Esophagus (tissue), 2 donors: ENCODE measurements around the gene RHOF. TPM values are rescaled to one million over a fixed set of nuclear protein-coding genes. Genes with fewer than 3 reads are reported as not detected.

Experiments
- H3K27ac ChIP-seq, 2 donors: one replicate each; pipeline ENCODE4 v1.5.1; 2013; ENCODE audit warnings: low read depth in 2 of 2, mild to moderate bottlenecking in 2 of 2, inconsistent platforms in 1 of 2, low read length in 1 of 2, moderate library complexity in 1 of 2
- H3K27me3 ChIP-seq, 2 donors: one replicate each; pipeline ENCODE4 v1.6.1; 2013; ENCODE audit warnings: low read length in 2 of 2, control low read depth in 1 of 2, mild to moderate bottlenecking in 1 of 2; ENCODE audit not compliant: insufficient read depth in 2 of 2, control insufficient read depth in 1 of 2
- H3K36me3 ChIP-seq, 2 donors: one replicate each; pipeline ENCODE4 v1.6.1; 2013; ENCODE audit warnings: low read length in 1 of 2; ENCODE audit not compliant: control insufficient read depth in 2 of 2, insufficient read depth in 2 of 2
- H3K4me1 ChIP-seq, 2 donors: one replicate each; pipeline ENCODE4 v1.6.1; 2013; ENCODE audit warnings: low read length in 1 of 2; ENCODE audit not compliant: control insufficient read depth in 2 of 2, insufficient read depth in 2 of 2
- H3K4me3 ChIP-seq, 2 donors: one replicate each; pipeline ENCODE4 v1.5.1; 2013; ENCODE audit warnings: low read length in 2 of 2, mild to moderate bottlenecking in 2 of 2, low read depth in 1 of 2, moderate library complexity in 1 of 2
- H3K9me3 ChIP-seq, 2 donors: one replicate each; pipeline ENCODE4 v1.6.1; 2013; ENCODE audit warnings: mild to moderate bottlenecking in 2 of 2, low read depth in 1 of 2, low read length in 1 of 2, moderate library complexity in 1 of 2; ENCODE audit not compliant: control insufficient read depth in 2 of 2, insufficient read depth in 1 of 2
- WGBS, 2 donors: extraction: QIAGEN DNeasy Blood & Tissue Kit; methylation state at CpG; one replicate each; pipeline ENCODE4 v1.1.7; 2013; 5-methylcytosine and 5-hydroxymethylcytosine counted together
- polyA plus RNA-seq, 2 donors: library from polyadenylated mRNA; stranded (reverse); fragments of 200-250 nt; gene quantifications; one replicate each; pipeline ENCODE4 v1.2.3, GENCODE V29; 2013
- donor health status: healthy with polysubstance abuse.
- donor health status: Bipolar disorder and iron deficiency.

RHOF gene
- polyA plus RNA-seq, 2 donors: 5.8 to 6.4 TPM

DNA sequence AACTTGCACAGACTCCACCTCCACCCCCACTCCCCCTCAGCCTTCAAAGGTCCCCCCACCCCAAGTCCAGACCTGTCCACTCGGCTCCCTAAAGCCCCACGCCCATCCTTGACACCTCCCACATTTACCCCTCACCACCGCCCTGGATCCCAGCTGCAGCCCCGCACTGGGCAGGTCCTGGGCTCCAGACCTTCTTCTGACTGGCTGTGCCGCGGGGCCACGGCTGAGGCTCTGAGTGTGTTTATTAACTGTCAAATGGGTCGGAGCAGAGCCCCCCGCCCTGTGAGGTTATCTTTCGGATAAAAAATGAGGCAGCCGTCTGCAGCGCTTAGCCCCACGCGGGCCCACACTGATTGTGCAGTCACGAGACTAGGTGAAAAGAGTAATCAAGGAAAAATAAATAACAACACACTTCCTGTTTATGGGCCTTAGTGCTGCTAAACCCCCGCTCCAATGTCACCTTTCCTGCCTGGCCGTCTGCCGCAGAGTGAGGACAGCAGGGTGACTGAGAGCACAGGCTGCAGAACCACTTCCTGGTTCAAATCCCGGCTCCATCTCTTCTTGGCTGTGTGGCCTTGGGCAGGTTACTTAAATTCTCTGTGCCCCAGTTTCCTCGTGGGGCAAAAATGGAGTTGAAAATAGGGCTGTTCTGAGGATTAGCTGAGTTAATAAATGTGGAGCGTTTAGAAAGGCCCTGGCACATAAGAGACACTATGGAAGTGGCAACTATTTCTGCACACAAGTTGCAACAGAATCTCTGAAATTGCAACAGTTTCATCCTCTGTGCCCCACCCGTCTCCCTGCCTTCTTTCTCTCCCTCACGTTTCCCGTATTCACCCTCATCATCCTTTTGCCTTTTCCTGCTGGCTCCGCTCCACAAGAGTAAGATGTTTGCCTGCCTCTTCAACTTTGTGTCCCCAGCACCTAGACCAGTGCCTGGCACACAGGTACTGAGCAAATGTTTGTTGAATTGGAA is 19.7 kb upstream of the RHOF start:
- 34 to 40% methylated on average over 25 of the region's 25 CpGs for WGBS, 2 donors
- peak overlapping the region in 1 of 2 donors; percentile 90 for H3K27ac ChIP-seq
- H3K27me3 ChIP-seq: no peaks in the 10 kb centered on the region
- peaks cover 19 to 52% of the 10 kb centered on the region in 2 donors for H3K36me3 ChIP-seq
- H3K4me3 ChIP-seq: peak overlapping the region; percentile 56 to 72
- no peaks in the 10 kb centered on the region for H3K9me3 ChIP-seq
- H3K4me1 ChIP-seq: peaks cover 0 to 17% of the 10 kb centered on the region in 2 donors

DNA sequence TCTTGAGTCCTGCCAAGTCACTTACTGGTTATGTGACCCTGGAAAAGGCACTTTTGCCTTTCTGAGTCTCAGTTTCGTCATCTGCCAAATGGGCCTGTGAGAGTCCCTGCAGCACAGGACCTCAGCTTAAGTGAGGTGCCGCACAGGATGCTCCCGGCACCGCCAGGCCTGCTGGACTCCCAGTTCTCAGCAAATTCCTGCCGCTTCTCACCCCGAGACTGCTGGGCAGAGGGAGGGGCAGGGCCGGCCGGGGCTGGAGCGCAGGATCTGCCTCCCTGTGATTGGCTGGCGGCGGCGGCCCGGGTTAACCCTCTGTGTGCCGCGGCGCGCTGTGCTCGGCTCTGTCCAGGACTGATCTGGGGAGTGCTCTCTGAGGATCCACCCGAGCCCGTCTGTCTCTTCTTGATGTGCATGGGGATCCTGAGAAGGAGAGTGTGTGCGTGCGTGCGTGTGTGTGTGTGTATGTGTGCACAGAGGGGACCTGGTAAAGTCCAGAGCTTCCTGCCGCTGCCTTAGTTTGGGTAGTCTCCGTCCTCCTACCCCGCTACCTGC is 18.9 kb upstream of the RHOF start:
- Histone ChIP-seq H3K27ac (peak overlapping the region; percentile 60 to 90), H3K4me1 (peaks cover 0 to 17% of the 10 kb centered on the region in 2 donors), H3K36me3 (peaks cover 14 to 49% of the 10 kb centered on the region in 2 donors), H3K9me3 (no peaks in the 10 kb centered on the region), H3K27me3 (no peaks in the 10 kb centered on the region), H3K4me3 (peak overlapping the region; percentile 56 to 72)
- 11 to 12% methylated on average over 26 of the region's 26 CpGs for WGBS, 2 donors

DNA sequence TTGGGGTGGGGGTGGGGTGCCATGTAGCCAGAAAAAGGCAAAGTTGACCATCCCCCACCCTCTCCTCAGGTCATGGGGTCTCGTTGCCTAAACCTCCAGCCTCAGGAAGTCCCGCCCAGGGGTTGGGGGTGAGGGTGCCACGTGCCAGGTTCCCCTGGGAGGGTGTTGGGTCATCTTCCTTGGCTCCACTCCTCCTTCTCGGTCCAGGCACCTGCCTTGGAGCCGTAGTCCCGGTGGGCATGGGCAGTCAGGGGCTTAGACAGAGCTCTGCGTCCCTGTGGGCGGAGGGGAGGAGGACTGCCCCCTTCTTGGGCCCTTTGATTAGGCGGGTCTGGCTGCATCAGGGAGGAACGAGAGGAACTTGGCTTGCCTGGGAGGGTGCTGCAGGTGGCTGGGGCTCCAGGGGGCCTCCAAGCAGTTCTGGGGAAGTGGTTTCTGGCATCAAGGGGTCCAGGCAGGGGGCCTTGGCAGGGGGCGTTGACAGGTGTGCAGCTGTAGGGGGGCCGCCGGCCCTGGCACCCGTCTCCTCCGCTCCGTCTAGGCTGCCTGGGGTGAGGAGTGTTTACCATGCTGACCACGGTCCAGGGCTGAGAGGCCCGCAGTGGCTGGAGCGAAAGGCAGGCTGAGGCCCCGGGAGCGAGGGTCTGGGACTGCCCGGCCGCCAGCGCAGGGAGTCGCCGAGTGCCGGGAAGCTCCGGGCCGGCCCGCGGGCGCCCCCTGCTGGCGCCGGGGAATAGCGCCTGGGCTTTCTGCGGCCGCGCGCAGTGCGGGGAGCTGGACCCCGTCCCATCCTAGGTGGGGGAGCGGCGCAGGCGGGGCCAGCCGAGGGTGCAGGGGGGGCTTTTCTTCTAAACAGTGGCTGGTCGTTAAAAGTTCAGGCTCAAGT is 18.2 kb upstream of the RHOF start:
- H3K27ac ChIP-seq: peak overlapping the region; percentile 60 to 90
- no peaks in the 10 kb centered on the region for H3K9me3 ChIP-seq
- 6% methylated on average over 45 to 46 of the region's 46 CpGs for WGBS, 2 donors
- H3K4me3 ChIP-seq: peak overlapping the region; percentile 56 to 72
- H3K4me1 ChIP-seq: peaks cover under 1 to 17% of the 10 kb centered on the region in 2 donors
- H3K36me3 ChIP-seq: peaks cover 6 to 42% of the 10 kb centered on the region in 2 donors
- no peaks in the 10 kb centered on the region for H3K27me3 ChIP-seq

DNA sequence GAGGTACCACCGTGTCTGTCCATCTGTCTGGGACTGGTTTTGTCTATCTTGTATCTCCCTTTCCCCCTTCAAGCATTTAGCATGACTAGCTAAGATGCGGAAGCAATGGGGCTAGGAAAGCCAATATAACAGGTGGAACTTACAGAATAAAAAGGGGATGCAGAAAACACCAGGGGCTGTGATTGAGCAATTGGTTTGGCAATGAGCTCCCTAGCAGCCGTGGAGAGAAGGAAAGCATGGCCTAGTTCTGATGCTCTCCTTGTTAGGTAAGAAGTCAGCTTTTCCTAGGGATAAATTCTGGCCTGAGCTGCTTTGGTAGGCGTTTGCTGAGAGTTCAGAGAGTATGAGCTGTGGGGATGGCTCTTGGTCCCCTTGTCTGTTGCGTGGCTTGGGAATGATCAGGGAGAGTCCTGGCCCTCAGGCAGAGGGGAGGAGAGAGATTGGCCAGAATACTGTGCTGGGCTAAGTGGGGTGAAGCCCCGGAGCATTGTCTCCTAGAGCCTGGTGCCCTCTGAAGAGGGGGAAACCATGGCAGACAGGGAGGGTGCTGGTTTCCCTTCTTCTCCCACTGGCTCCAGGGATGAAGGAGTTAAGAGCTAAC is 17.4 kb upstream of the RHOF start:
- WGBS, 2 donors: 48 to 57% methylated on average over 6 of the region's 6 CpGs
- Histone ChIP-seq H3K36me3 (peaks cover 5 to 40% of the 10 kb centered on the region in 2 donors), H3K9me3 (no peaks in the 10 kb centered on the region), H3K4me3 (peak overlapping the region; percentile 56 to 72), H3K27ac (peak overlapping the region in 1 of 2 donors; percentile 90), H3K27me3 (no peaks in the 10 kb centered on the region), H3K4me1 (peaks cover 8 to 20% of the 10 kb centered on the region in 2 donors)

DNA sequence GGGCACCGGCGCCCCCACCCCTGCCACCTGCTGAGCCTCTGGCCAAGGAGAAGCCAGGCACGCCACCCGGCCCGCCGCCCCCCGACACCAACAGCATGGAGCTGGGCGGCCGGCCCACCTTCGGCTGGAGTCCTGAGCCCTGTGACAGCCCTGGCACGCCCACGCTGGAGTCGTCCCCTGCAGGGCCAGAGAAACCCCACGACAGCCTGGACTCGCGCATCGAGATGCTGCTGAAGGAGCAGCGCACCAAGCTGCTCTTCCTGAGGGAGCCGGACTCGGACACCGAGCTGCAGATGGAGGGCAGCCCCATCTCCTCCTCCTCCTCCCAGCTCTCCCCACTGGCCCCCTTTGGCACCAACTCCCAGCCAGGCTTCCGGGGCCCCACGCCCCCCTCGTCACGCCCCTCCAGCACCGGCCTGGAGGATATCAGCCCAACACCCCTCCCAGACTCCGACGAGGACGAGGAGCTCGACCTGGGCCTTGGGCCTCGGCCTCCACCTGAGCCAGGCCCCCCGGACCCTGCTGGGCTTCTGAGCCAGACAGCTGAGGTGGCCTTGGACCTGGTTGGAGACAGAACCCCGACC is 16.8 kb upstream of the RHOF start:
- Histone ChIP-seq H3K27ac (no peak overlapping the region), H3K27me3 (no peaks in the 10 kb centered on the region), H3K4me1 (peaks cover 10 to 23% of the 10 kb centered on the region in 2 donors), H3K36me3 (peaks cover 5 to 40% of the 10 kb centered on the region in 2 donors), H3K9me3 (no peaks in the 10 kb centered on the region), H3K4me3 (no peak overlapping the region)
- 74 to 80% methylated on average over 30 to 33 of the region's 33 CpGs for WGBS, 2 donors

DNA sequence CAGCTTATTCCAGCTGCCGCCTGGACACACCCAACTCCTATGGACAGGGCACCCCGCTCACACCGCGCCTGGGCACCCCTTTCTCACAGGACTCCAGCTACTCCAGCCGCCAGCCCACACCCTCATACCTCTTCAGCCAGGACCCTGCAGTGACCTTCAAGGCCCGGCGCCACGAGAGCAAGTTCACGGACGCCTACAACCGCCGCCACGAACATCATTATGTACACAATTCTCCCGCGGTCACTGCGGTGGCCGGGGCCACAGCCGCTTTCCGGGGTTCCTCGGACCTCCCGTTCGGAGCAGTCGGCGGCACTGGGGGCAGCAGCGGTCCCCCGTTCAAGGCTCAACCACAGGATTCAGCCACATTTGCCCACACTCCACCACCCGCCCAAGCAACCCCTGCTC is 16.2 kb upstream of the RHOF start:
- 87 to 91% methylated on average over 27 of the region's 27 CpGs for WGBS, 2 donors
- H3K36me3 ChIP-seq: peaks cover 4 to 35% of the 10 kb centered on the region in 2 donors

DNA sequence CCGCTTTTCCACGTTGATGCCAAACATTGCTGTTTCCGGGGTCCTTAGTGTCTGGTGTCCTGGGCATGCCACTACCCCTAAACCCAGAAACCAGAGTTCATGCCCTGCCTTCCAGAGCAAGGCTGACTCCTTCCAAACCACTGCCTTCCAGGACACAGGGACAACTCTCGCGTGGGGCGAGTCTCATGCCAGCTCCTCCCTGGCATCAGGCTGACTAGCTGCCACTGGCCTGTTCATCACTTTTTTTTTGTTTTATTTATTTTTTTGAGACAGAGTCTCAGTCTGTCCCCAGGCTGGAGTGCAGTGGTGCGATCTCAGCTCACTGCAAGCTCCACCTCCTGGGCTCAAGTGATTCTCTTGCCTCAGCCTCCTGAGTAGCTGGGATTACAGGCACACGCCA is 15.1 kb upstream of the RHOF start:
- Histone ChIP-seq H3K4me1 (peaks cover 10 to 23% of the 10 kb centered on the region in 2 donors), H3K36me3 (peaks cover 0 to 30% of the 10 kb centered on the region in 2 donors), H3K4me3 (no peak overlapping the region), H3K27ac (peak overlapping the region in 1 of 2 donors; percentile 51), H3K27me3 (no peaks in the 10 kb centered on the region), H3K9me3 (no peaks in the 10 kb centered on the region)
- 87 to 90% methylated on average over 8 of the region's 8 CpGs for WGBS, 2 donors

More for the DNA sequence above, 16.2 kb upstream of the RHOF start:
- no peaks in the 10 kb centered on the region for H3K9me3 ChIP-seq
- H3K4me1 ChIP-seq: peaks cover 10 to 23% of the 10 kb centered on the region in 2 donors
- no peak overlapping the region for H3K4me3 ChIP-seq
- H3K27me3 ChIP-seq: no peaks in the 10 kb centered on the region
- no peak overlapping the region for H3K27ac ChIP-seq

DNA sequence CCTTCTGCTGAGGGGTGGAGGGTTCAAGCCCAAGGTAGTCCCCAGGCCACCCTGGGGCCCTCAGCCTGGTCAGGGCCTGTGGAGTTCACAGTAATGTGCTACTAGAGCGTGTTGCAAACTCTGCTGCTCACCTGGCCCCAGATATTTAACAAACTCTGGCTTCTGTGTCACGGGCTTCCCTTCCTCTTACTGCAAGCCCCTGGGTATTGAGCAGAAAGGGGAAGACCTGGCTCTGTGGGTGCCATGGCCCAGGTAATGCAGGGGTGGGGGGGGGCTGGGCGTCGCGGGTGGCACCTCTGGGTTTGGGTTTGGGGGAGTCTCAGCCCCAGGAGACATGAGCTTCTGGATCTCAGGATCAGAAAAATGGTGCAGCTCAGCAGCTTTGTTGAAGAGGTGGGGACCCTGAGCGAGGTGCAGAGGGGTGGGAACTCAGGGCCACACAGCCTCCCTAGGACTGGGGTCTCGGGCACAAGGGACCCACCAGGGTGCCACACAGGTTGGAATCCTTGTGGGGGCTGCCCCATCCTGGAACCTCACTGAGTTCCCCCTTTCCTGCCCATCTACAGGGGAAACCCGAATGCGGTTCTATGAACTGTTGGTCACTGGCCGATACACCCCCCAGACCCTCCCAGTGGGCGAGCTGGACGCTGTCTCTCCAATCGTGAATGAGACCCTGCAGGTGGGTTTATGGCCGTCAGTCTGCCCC is 14.3 kb upstream of the RHOF start:
- 78 to 79% methylated on average over 14 of the region's 14 CpGs for WGBS, 2 donors
- Histone ChIP-seq H3K36me3 (peaks cover 0 to 30% of the 10 kb centered on the region in 2 donors), H3K9me3 (no peaks in the 10 kb centered on the region), H3K27me3 (no peaks in the 10 kb centered on the region), H3K4me3 (no peak overlapping the region), H3K4me1 (peaks cover 10 to 21% of the 10 kb centered on the region in 2 donors), H3K27ac (no peak overlapping the region)
